ENCODE data around the gene PTPN3.

The PTPN3 gene

GRCh38 chr9:109450346-109450745 is 47.8 kb downstream of the PTPN3 start:
- FAIRE-seq, result no peak

GRCh38 chr9:109449036-109449798 is 48.9 kb downstream of the PTPN3 start:
- FAIRE-seq, result no peak

- no peak for FAIRE-seq
Observed at GRCh38 chr9:109448223-109448622, 49.9 kb downstream of the PTPN3 start.

GRCh38 chr9:109447329-109448076 is 50.6 kb downstream of the PTPN3 start:
- no peak for FAIRE-seq

- FAIRE-seq, result no peak
Observed at GRCh38 chr9:109444771-109445320, 53.3 kb downstream of the PTPN3 start.

- no peak for FAIRE-seq
Observed at GRCh38 chr9:109442716-109443115, 55.4 kb downstream of the PTPN3 start.

- no peak for FAIRE-seq
Observed at GRCh38 chr9:109441296-109441695, 56.8 kb downstream of the PTPN3 start.

GRCh38 chr9:109440797-109441287 is 57.3 kb downstream of the PTPN3 start:
- FAIRE-seq, result no peak

- FAIRE-seq, result no peak
Observed at GRCh38 chr9:109440117-109440515, 58.0 kb downstream of the PTPN3 start.

- FAIRE-seq, result no peak
Observed at GRCh38 chr9:109439378-109440116, 58.6 kb downstream of the PTPN3 start.

GRCh38 chr9:109437286-109437685 is 60.8 kb downstream of the PTPN3 start:
- FAIRE-seq, result no peak

GRCh38 chr9:109436071-109436470 is 62.0 kb downstream of the PTPN3 start:
- FAIRE-seq, result no peak

- no peak for FAIRE-seq
Observed at GRCh38 chr9:109433476-109433875, 64.6 kb downstream of the PTPN3 start.

- FAIRE-seq, result no peak
Observed at GRCh38 chr9:109430231-109430630, 67.9 kb downstream of the PTPN3 start.

GRCh38 chr9:109428854-109429253 is 69.3 kb downstream of the PTPN3 start:
- no peak for FAIRE-seq

GRCh38 chr9:109427886-109428285 is 70.2 kb downstream of the PTPN3 start:
- FAIRE-seq, result no peak

GRCh38 chr9:109426626-109427402 is 71.3 kb downstream of the PTPN3 start:
- no peak for FAIRE-seq

GRCh38 chr9:109424618-109425017 is 73.5 kb downstream of the PTPN3 start:
- no peak for FAIRE-seq

- FAIRE-seq, result no peak
Observed at GRCh38 chr9:109423877-109424276, 74.2 kb downstream of the PTPN3 start.

GRCh38 chr9:109422641-109423040 is 75.5 kb downstream of the PTPN3 start:
- FAIRE-seq, result no peak

GRCh38 chr9:109421026-109421970 is 76.8 kb downstream of the PTPN3 start:
- no peak for FAIRE-seq
